MM.1S (cell line): ENCODE measurements around the gene AFF4.
"Not testable (repeated sequence)": the region's sequence is repeated elsewhere in the genome, so short reads cannot be mapped to it uniquely, and the experiment has no call there.

ENCODE experiments used
- EZH2 ChIP-seq: fragments of 300-600 bp; sonication (generic); optimal IDR thresholded peaks from 2 replicates; pipeline ENCODE3; 2017; ENCODE audit warnings: low read depth, mild to moderate bottlenecking, antibody characterized with exemption, low read length, mixed read lengths
- EZH2phosphoT487 ChIP-seq: fragments of 300-600 bp; sonication (generic); IDR thresholded peaks from 2 replicates; pipeline ENCODE4 v1.6.1; 2018; ENCODE audit warnings: antibody characterized with exemption, low read length
- TF ChIP-seq, protein P1 (sequence below): fragments of 300-600 bp; sonication (generic); IDR thresholded peaks from 2 replicates; pipeline ENCODE4 v1.5.1; 2016; ENCODE audit warnings: antibody characterized with exemption, low read length, mixed read lengths

DNA sequence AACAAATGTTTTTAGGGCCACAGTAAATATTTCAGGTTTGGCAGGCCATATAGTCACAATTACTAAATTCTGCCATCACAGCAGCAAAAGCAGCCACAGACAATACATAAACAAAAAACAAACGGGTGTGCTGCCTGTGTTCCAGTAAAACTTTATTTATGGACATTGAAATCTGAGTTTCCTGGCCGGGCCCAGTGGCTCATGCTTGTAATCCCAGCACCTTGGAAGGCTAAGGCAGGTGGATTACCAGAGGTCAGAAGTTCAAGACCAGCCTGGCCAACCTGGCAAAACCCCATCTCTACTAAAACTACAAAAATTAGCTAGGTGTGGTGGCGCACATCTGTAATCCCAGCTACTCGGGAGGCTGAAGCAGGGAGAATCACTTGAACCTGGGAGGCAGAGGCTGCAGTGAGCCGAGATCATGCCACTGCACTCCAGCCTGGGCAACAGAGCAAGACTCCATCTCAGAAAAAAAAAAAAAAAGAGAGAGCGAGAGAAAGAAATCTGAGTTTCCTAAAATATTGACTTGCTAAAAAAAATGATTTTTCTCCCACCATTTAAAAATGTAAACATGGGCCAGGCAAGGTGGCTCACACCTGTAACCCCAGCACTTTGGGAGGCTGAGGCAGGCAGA, 7.2 kb downstream of the AFF4 start:
- TF ChIP-seq, protein P1, sequence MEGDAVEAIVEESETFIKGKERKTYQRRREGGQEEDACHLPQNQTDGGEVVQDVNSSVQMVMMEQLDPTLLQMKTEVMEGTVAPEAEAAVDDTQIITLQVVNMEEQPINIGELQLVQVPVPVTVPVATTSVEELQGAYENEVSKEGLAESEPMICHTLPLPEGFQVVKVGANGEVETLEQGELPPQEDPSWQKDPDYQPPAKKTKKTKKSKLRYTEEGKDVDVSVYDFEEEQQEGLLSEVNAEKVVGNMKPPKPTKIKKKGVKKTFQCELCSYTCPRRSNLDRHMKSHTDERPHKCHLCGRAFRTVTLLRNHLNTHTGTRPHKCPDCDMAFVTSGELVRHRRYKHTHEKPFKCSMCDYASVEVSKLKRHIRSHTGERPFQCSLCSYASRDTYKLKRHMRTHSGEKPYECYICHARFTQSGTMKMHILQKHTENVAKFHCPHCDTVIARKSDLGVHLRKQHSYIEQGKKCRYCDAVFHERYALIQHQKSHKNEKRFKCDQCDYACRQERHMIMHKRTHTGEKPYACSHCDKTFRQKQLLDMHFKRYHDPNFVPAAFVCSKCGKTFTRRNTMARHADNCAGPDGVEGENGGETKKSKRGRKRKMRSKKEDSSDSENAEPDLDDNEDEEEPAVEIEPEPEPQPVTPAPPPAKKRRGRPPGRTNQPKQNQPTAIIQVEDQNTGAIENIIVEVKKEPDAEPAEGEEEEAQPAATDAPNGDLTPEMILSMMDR, result not testable (repeated sequence)
- TF ChIP-seq EZH2phosphoT487, EZH2: not testable (repeated sequence)
